Left lung (tissue), 10 donors: ENCODE data around the gene HTRA1. TPM values are rescaled to one million over a fixed set of nuclear protein-coding genes. Genes with fewer than 3 reads are reported as not detected.
A peak's percentile ranks its signal among the peaks of the same experiment; 100 is the strongest.

ENCODE experiments used
- ATAC-seq: fragments of 200-7000 bp; cut with Tn5 transposase; one replicate; pipeline ENCODE4 v1.9.1; 2020; ENCODE audit warnings: moderate library complexity
- DNase-seq, 4 donors: peaks; one replicate each; pipeline ENCODE4 v3.0.0-alpha.2; 2013 to 2020
- H3K27ac ChIP-seq, 2 donors: fragments of 200-600 bp; sonication (generic) in 1 of 2; one replicate each; pipeline versions ENCODE4 v1.5.0 to v1.8.0; 2020 to 2021
- H3K27me3 ChIP-seq, 2 donors: fragments of 200-600 bp; sonication (generic) in 1 of 2; one replicate each; pipeline versions ENCODE4 v1.5.0 to v1.8.0; 2020 to 2021
- H3K36me3 ChIP-seq, 2 donors: fragments of 200-600 bp; sonication (generic) in 1 of 2; one replicate each; pipeline versions ENCODE4 v1.5.0 to v1.8.0; 2020 to 2021
- H3K4me1 ChIP-seq, 2 donors: fragments of 200-600 bp; one replicate each; pipeline ENCODE4 v1.8.0; 2021
- H3K4me3 ChIP-seq, 2 donors: fragments of 200-600 bp; sonication (generic) in 1 of 2; one replicate each; pipeline versions ENCODE4 v1.5.0 to v1.8.0; 2020 to 2021; ENCODE audit warnings: mild to moderate bottlenecking in 1 of 2
- H3K9me3 ChIP-seq, 2 donors: fragments of 200-600 bp; sonication (generic) in 1 of 2; one replicate each; pipeline versions ENCODE4 v1.5.0 to v1.8.0; 2020 to 2021
- CTCF ChIP-seq, 2 donors: fragments of 200-600 bp; sonication (generic) in 1 of 2; IDR thresholded peaks; one replicate each; pipeline versions ENCODE4 v1.5.0 to v1.8.0; 2021; ENCODE audit warnings: antibody characterized with exemption in 2 of 2
- intact Hi-C, 2 donors: fragments of 100-400 bp; cut with DNase I; formaldehyde crosslinking; loops; one replicate each; pipeline versions ENCODE4 v1.11.2 to v1.14.2; 2022
- polyA plus RNA-seq, 6 donors: library from polyadenylated mRNA; unstranded; fragments of 120-200 nt; gene quantifications; one replicate each; pipeline ENCODE4 v1.2.1, GENCODE V29; 2013; ENCODE audit not compliant: insufficient read length in 6 of 6
- total RNA-seq, 2 donors: library from RNA; stranded (reverse); fragmentation: NEBNext Ultra II Directional; extraction: Animal tissue kit (Norgen Biotek cat#: 25700); gene quantifications; one replicate each; pipeline ENCODE4 v1.2.1, GENCODE V29; 2021
- donor health status: DM: no; HTN: yes; CAD: no.
- donor health status: DM: no; HTN: no; CAD: no.

The HTRA1 gene
- total and polyA plus RNA-seq, 8 donors = 51.3 to 124 (median 73.0) TPM

DNA sequence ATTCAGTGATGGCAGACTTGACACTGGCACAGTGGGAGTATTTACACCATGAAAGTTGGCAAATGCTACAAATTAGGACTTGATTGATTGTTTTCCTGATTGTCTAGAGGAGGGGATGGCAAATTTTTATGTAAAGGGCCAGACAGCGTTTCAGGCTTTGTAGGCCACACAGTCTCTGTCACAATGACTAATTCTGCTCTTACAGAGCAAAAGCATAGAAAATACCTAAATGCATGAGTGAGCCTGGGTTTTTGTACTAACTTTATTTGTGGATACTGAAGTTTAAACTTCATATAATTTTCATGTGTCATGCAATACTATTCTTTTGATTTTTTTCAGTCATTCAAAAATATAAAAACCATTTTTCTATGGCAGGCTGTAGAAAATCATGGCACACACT is 15.9 kb upstream of the HTRA1 start:
- TF ChIP-seq CTCF (IDR thresholded peaks at IDR 0.05) = no peak
- intact Hi-C loops = no loop called here
- no peak for ATAC-seq
- no peaks in the 10 kb centered on the region for H3K9me3 ChIP-seq
- no peak overlapping the region for H3K4me3 ChIP-seq
- H3K36me3 ChIP-seq = no peaks in the 10 kb centered on the region
- H3K27ac ChIP-seq = no peak overlapping the region
- DNase-seq = no peak
- H3K4me1 ChIP-seq = no peaks in the 10 kb centered on the region
- no peaks in the 10 kb centered on the region for H3K27me3 ChIP-seq

- H3K36me3 ChIP-seq = no peaks in the 10 kb centered on the region
- no peaks in the 10 kb centered on the region for H3K4me1 ChIP-seq
Observed at GRCh38 chr10:122445904-122446303, 15.4 kb upstream of the HTRA1 start.

DNA sequence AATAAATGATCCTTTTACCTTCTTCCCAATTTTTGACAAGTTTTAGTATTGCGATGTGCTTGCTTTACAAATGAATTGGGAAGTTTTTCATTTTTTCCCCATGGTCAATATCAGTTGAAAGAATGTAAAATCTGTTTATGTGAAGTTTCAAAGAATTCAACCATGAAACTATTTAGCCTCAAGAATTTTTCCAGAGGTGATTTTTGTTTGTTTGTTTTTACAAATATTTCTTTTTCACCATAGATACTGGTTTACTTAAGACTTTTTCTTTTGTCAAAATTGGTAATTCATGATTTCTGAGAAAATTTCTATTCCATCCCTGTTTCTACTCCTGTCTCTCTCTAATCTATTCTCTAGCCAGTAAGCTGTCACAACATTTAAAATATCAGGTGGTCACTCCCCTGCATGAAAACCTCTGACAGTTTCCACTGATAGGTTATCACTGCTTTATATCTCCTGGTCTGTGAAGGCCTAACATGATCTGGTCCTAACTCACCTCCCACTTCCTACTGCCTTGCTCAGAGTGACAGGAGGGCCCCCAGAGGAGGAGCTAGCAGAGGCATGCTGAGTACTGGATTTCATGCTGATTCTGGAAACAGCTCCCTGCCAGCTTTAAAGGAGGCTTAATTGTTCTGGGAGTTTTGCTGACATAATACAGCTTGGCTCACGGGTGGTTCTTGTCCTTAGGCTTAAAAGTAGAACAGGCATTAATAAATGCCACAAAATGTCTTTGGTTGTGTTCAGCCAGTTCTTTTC is 14.5 kb upstream of the HTRA1 start:
- Histone ChIP-seq H3K4me3 (no peak overlapping the region), H3K36me3 (no peaks in the 10 kb centered on the region), H3K27ac (no peak overlapping the region), H3K9me3 (no peaks in the 10 kb centered on the region), H3K27me3 (no peaks in the 10 kb centered on the region), H3K4me1 (no peaks in the 10 kb centered on the region)
- DNase-seq (no peak), ATAC-seq (peak; percentile 47)
- no peak for TF ChIP-seq CTCF (IDR thresholded peaks at IDR 0.05)
- intact Hi-C loops = no loop called here

More at GRCh38 chr10:122445904-122446303, 15.4 kb upstream of the HTRA1 start:
- intact Hi-C loops = no loop called here
- Histone ChIP-seq H3K4me3 (no peak overlapping the region), H3K27me3 (no peaks in the 10 kb centered on the region), H3K27ac (no peak overlapping the region), H3K9me3 (no peaks in the 10 kb centered on the region)
- no peak for TF ChIP-seq CTCF (IDR thresholded peaks at IDR 0.05)
- DNase-seq (no peak), ATAC-seq (no peak)

- ATAC-seq = no peak
Observed at GRCh38 chr10:122448600-122448999, 12.8 kb upstream of the HTRA1 start.

GRCh38 chr10:122449153-122449552 is 12.2 kb upstream of the HTRA1 start:
- no peak overlapping the region for H3K27ac ChIP-seq
- no peak for ATAC-seq
- intact Hi-C loops = no loop called here
- no peak for TF ChIP-seq CTCF (IDR thresholded peaks at IDR 0.05)
- H3K36me3 ChIP-seq = no peaks in the 10 kb centered on the region
- H3K27me3 ChIP-seq = no peaks in the 10 kb centered on the region
- H3K4me1 ChIP-seq = no peaks in the 10 kb centered on the region
- no peaks in the 10 kb centered on the region for H3K9me3 ChIP-seq
- DNase-seq = no peak
- H3K4me3 ChIP-seq = no peak overlapping the region

More at GRCh38 chr10:122448600-122448999, 12.8 kb upstream of the HTRA1 start:
- no peak for DNase-seq
- Histone ChIP-seq H3K27ac (no peak overlapping the region), H3K4me1 (no peaks in the 10 kb centered on the region), H3K9me3 (no peaks in the 10 kb centered on the region), H3K4me3 (no peak overlapping the region), H3K36me3 (no peaks in the 10 kb centered on the region), H3K27me3 (no peaks in the 10 kb centered on the region)
- no peak for TF ChIP-seq CTCF (IDR thresholded peaks at IDR 0.05)
- intact Hi-C loops = no loop called here
